Thymus (tissue), 14 donors: Measurements from ENCODE around the gene CAP2. TPM values are rescaled to one million over a fixed set of nuclear protein-coding genes. Genes with fewer than 3 reads are reported as not detected.
A peak's percentile ranks its signal among the peaks of the same experiment; 100 is the strongest.

Source experiments
- DNase-seq, 9 donors: peaks; one replicate each; pipeline ENCODE4 v3.0.0-alpha.2; 2013; ENCODE audit warnings: low spot score in 9 of 9, low read depth in 6 of 9, missing footprints in 1 of 9
- H3K27ac ChIP-seq, 2 donors: one replicate each; pipeline ENCODE4 v1.5.1; 2013; ENCODE audit warnings: control low read depth in 1 of 2, low read depth in 1 of 2, low read length in 1 of 2, mild to moderate bottlenecking in 1 of 2, moderate library complexity in 1 of 2
- H3K27me3 ChIP-seq, 2 donors: one replicate each; pipeline ENCODE4 v1.5.1; 2013; ENCODE audit warnings: low read length in 1 of 2; ENCODE audit not compliant: control insufficient read depth in 2 of 2, insufficient read depth in 1 of 2
- H3K36me3 ChIP-seq, 2 donors: one replicate each; pipeline ENCODE4 v1.5.1; 2013; ENCODE audit warnings: low read length in 1 of 2, mild to moderate bottlenecking in 1 of 2, moderate library complexity in 1 of 2; ENCODE audit not compliant: control insufficient read depth in 2 of 2, insufficient read depth in 2 of 2
- H3K4me1 ChIP-seq, 2 donors: one replicate each; pipeline ENCODE4 v1.5.1; 2013; ENCODE audit warnings: low read length in 2 of 2; ENCODE audit not compliant: control insufficient read depth in 2 of 2, insufficient read depth in 2 of 2
- H3K4me3 ChIP-seq, 2 donors: one replicate each; pipeline ENCODE4 v1.5.1; 2013; ENCODE audit warnings: low read length in 2 of 2, control low read depth in 1 of 2, mild to moderate bottlenecking in 1 of 2
- H3K9me3 ChIP-seq, 2 donors: one replicate each; pipeline ENCODE4 v1.5.1; 2013; ENCODE audit warnings: low read length in 1 of 2, mild to moderate bottlenecking in 1 of 2; ENCODE audit not compliant: control insufficient read depth in 2 of 2, insufficient read depth in 1 of 2
- WGBS: extraction: QIAGEN DNeasy Blood & Tissue Kit; methylation state at CpG from one replicate; pipeline ENCODE4 v1.1.7; 2013; 5-methylcytosine and 5-hydroxymethylcytosine counted together
- long read RNA-seq, 10 donors: transcript quantifications; one replicate each; lab custom pipeline, GENCODE V29; 2026
- polyA plus RNA-seq: library from polyadenylated mRNA; stranded (reverse); fragments of 200-250 nt; gene quantifications from one replicate; pipeline ENCODE4 v1.2.3, GENCODE V29; 2013
- total RNA-seq: library from RNA; stranded (reverse); fragments of 120-200 nt; gene quantifications from one replicate; pipeline ENCODE4 v1.2.4, GENCODE V29; 2013
- donor health status: healthy.

The CAP2 gene, protein sequence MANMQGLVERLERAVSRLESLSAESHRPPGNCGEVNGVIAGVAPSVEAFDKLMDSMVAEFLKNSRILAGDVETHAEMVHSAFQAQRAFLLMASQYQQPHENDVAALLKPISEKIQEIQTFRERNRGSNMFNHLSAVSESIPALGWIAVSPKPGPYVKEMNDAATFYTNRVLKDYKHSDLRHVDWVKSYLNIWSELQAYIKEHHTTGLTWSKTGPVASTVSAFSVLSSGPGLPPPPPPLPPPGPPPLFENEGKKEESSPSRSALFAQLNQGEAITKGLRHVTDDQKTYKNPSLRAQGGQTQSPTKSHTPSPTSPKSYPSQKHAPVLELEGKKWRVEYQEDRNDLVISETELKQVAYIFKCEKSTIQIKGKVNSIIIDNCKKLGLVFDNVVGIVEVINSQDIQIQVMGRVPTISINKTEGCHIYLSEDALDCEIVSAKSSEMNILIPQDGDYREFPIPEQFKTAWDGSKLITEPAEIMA
- total RNA-seq: 1.6 TPM
- polyA plus RNA-seq: 4.9 TPM
- long read RNA-seq, donor 1, partial matches to known transcripts: 0 of 1 reads
- long read RNA-seq, donor 1, other reads (novel, unspliced or antisense): 0 of 1 reads
- long read RNA-seq, donor 2: 0 reads
- long read RNA-seq, donor 3: 0 reads
- long read RNA-seq, donor 4, partial matches to known transcripts: 0 of 2 reads
- long read RNA-seq, donor 4, other reads (novel, unspliced or antisense): 0 of 2 reads
- long read RNA-seq, donor 5, partial matches to known transcripts: 0 of 1 reads
- long read RNA-seq, donor 5, other reads (novel, unspliced or antisense): 0 of 1 reads
- long read RNA-seq, donor 6, partial matches to known transcripts: 0 of 2 reads
- long read RNA-seq, donor 6, other reads (novel, unspliced or antisense): 0 of 2 reads
- long read RNA-seq, donor 7: 0 reads
- long read RNA-seq, donor 8: 0 reads
- long read RNA-seq, donor 9: 0 reads
- long read RNA-seq, donor 10, partial matches to known transcripts: 0 of 2 reads
- long read RNA-seq, donor 10, other reads (novel, unspliced or antisense): 0 of 2 reads

DNA sequence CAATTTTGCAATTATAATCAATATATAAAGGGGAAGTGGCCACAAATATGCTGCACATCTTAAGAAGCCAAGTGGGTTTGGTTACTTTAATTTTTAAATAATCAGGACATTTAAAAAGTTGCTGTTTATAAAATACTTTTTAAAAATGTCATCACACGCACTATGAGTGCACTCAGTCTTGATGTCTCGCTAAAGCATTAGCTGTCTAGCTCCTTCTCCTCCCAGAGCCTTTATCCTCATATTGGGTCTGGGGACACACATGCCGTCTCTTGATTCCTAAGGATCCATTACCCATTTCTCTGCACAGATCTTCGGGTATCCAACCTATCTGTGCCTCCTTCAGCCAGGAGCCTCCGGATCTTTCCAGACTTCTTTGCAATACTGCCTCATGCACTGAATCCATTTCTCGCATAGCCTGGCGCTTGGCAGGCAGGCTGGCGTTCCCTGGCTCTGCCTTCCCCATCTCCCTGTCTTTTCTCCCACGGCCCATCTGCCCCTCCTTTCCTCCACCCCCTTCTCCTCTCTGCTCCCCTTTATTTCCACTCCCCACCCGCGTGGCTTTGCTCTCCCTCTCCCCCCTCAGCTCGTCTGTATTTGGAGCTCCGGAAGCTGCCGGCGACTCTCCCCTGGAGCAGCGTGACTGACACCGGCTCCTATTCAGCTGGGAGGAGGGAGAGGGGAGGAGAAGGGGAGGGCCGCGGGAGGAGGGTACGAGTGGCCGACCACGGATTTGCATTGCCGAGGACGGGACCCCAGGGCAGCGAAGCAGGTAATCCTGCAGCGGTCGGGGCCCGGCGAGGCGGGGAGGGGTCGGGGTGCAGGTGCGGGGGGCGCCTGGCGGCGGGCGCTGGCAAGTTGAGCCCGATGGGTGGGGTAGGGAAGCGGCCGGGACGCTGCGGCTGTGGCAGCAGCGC is at the start of gene CAP2:
Gene CAP2, plus strand, starts transcription at position 618 of the 914 bp plus-strand sequence. CDS start 27,961 bp downstream, outside the sequence.
- peak in 3 of 9 donors; percentile 2 to 5 (median 4) for DNase-seq
- H3K27ac ChIP-seq: peak within 1 kb of the TSS in 1 of 2 donors; percentile 52
- H3K4me3 ChIP-seq: peak within 1 kb of the TSS; percentile 10 to 42
- no peaks in the 10 kb centered on the region for H3K4me1 ChIP-seq
- 9% methylated on average over 42 of the region's 42 CpGs for WGBS
- H3K9me3 ChIP-seq: no peaks in the 10 kb centered on the region
- H3K27me3 ChIP-seq: peaks cover 25 to 40% of the 10 kb centered on the region in 2 donors
- no peaks in the 10 kb centered on the region for H3K36me3 ChIP-seq

DNA sequence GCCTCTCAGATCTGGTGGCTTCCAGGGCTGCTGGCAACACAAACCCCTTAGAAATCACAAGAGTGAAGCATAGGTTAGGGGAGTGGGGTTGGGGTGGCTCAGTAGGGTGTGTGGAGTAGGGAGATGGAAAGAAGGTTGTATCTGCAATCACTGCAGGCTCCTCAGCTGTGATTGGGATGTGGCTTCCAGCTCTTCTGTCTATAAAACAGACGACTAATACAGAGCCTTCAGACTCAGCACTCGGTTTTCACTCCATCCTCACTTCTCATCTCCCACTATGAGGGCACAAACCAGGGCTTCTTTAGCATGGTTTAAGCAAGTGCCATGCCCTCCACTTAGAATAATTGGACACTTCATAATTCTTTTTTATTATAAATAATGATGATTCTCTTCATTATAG is 46.4 kb upstream of the CAP2 start:
- DNase-seq: no peak
- Histone ChIP-seq H3K27ac (no peak overlapping the region), H3K27me3 (no peaks in the 10 kb centered on the region), H3K4me3 (no peak overlapping the region), H3K9me3 (no peaks in the 10 kb centered on the region), H3K4me1 (no peaks in the 10 kb centered on the region), H3K36me3 (no peaks in the 10 kb centered on the region)
- WGBS: 80% methylated on average over 2 of the region's 2 CpGs

GRCh38 chr6:17349427-17349826 is 44.0 kb upstream of the CAP2 start:
- no peaks in the 10 kb centered on the region for H3K9me3 ChIP-seq
- DNase-seq: no peak
- H3K4me1 ChIP-seq: no peaks in the 10 kb centered on the region
- 94% methylated on average over 2 of the region's 2 CpGs for WGBS
- no peak overlapping the region for H3K27ac ChIP-seq
- H3K27me3 ChIP-seq: no peaks in the 10 kb centered on the region
- no peaks in the 10 kb centered on the region for H3K36me3 ChIP-seq
- no peak overlapping the region for H3K4me3 ChIP-seq

DNA sequence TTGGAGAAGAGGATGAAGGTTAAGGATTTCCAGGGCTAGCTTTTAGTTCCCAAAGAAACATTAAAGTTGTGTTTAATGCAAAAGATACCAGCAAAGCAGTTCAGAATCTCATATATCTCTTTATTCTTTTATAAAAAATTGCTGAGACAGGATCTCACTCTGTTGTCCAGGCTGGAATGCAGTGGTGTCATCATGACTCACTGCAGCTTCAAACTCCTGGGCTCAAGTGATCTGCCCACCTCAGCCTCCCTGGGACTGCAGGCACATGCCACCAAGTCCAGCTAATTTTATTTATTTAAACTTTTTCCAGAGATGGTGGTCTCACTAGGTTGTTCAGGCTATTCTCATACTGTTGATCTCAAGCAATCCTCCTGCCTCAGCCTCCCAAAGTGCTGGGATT is 41.1 kb upstream of the CAP2 start:
- no peaks in the 10 kb centered on the region for H3K4me1 ChIP-seq
- H3K9me3 ChIP-seq: no peaks in the 10 kb centered on the region

GRCh38 chr6:17353440-17354175 is 39.8 kb upstream of the CAP2 start:
- Histone ChIP-seq H3K27ac (no peak overlapping the region), H3K36me3 (no peaks in the 10 kb centered on the region), H3K4me3 (no peak overlapping the region), H3K27me3 (no peaks in the 10 kb centered on the region), H3K4me1 (no peaks in the 10 kb centered on the region), H3K9me3 (no peaks in the 10 kb centered on the region)
- no peak for DNase-seq
- 92% methylated on average over 4 of the region's 4 CpGs for WGBS

More for the DNA sequence above, 41.1 kb upstream of the CAP2 start:
- Histone ChIP-seq H3K27ac (no peak overlapping the region), H3K27me3 (no peaks in the 10 kb centered on the region), H3K36me3 (no peaks in the 10 kb centered on the region), H3K4me3 (no peak overlapping the region)
- no peak for DNase-seq

- no peak overlapping the region for H3K27ac ChIP-seq
- 95% methylated on average over 4 of the region's 4 CpGs for WGBS
- DNase-seq: no peak
- H3K27me3 ChIP-seq: no peaks in the 10 kb centered on the region
- H3K4me3 ChIP-seq: no peak overlapping the region
- no peaks in the 10 kb centered on the region for H3K9me3 ChIP-seq
- no peaks in the 10 kb centered on the region for H3K36me3 ChIP-seq
- H3K4me1 ChIP-seq: no peaks in the 10 kb centered on the region
Observed at GRCh38 chr6:17354700-17355403, 38.5 kb upstream of the CAP2 start.

- 94% methylated on average over 2 of the region's 2 CpGs for WGBS
Observed at GRCh38 chr6:17355404-17355774, 38.0 kb upstream of the CAP2 start.

DNA sequence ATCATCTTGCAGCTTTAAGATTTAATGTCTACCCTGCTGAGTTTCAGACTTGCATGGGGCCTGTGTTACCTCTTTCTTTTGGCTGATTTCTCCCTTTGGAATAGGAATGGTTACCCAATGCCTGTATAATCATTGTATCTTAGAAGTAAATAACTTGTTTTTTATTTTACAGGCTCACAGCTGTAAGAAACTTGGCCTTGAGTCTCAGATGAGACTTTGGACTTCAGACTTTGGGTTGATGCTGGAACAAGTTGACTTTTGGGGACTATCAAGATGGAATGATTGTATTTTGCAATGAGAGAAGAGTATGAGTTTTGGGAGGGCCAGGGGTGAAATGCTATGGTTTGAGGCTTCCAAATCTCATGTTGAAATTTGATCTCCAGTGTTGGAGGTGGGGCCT is 34.9 kb upstream of the CAP2 start:
- H3K27me3 ChIP-seq: no peaks in the 10 kb centered on the region
- no peak for DNase-seq
- H3K9me3 ChIP-seq: no peaks in the 10 kb centered on the region
- no peaks in the 10 kb centered on the region for H3K36me3 ChIP-seq
- H3K4me1 ChIP-seq: no peaks in the 10 kb centered on the region
- H3K4me3 ChIP-seq: no peak overlapping the region
- no peak overlapping the region for H3K27ac ChIP-seq

More at GRCh38 chr6:17355404-17355774, 38.0 kb upstream of the CAP2 start:
- no peak overlapping the region for H3K4me3 ChIP-seq
- H3K4me1 ChIP-seq: no peaks in the 10 kb centered on the region
- no peaks in the 10 kb centered on the region for H3K27me3 ChIP-seq
- H3K36me3 ChIP-seq: no peaks in the 10 kb centered on the region
- no peaks in the 10 kb centered on the region for H3K9me3 ChIP-seq
- no peak for DNase-seq
- H3K27ac ChIP-seq: no peak overlapping the region
